Activated CD8-positive, alpha-beta memory T cell treated with anti-CD3 and anti-CD28 coated beads for 36 hours (primary cell): Measurements from ENCODE around the gene AMZ2. TPM values are rescaled to one million over a fixed set of nuclear protein-coding genes. Genes with fewer than 3 reads are reported as not detected.

Source experiments
- CTCF ChIA-PET: fragments of 350-600 bp; sonication (Branson Sonifier 250); formaldehyde crosslinking; loops from one replicate; lab custom pipeline; 2021; ENCODE audit warnings: antibody characterized with exemption; lab: Charles Lee
- POLR2A ChIA-PET: fragments of 350-600 bp; sonication (Branson Sonifier 250); formaldehyde crosslinking; loops from one replicate; lab custom pipeline; 2021; ENCODE audit warnings: antibody characterized with exemption; lab: Charles Lee
- total RNA-seq, 2 experiments: library from RNA; stranded (reverse); gene quantifications; one replicate each; pipeline ENCODE4 v1.2.3, GENCODE V29; 2021

Gene AMZ2
- total RNA-seq, 2 experiments from 2014 or later: 118 to 121 TPM

GRCh38 chr17:68294196-68294555 is 46.3 kb downstream of the AMZ2 start:
- POLR2A ChIA-PET: interaction anchor here (1.2 kb wide), 1 partner anchor 46 kb away, joined by 3 read pairs; the partner anchor contains the start of gene AMZ2
- CTCF ChIA-PET: interaction anchor here (1.0 kb wide), 1 partner anchor 142 kb away, joined by 3 read pairs; no protein-coding TSS in a partner anchor

- ChIA-PET CTCF (interaction anchor here (1.0 kb wide), 1 partner anchor 141 kb away, joined by 3 read pairs; no protein-coding TSS in a partner anchor), POLR2A (interaction anchor here (1.2 kb wide), 1 partner anchor 47 kb away, joined by 3 read pairs; the partner anchor contains the start of gene AMZ2)
These were observed 46.8 kb downstream of the AMZ2 start for GRCh38 chr17:68294617-68295016.

GRCh38 chr17:68295086-68295485 is 47.2 kb downstream of the AMZ2 start:
- POLR2A ChIA-PET: no interaction called here
- CTCF ChIA-PET: no interaction called here

DNA sequence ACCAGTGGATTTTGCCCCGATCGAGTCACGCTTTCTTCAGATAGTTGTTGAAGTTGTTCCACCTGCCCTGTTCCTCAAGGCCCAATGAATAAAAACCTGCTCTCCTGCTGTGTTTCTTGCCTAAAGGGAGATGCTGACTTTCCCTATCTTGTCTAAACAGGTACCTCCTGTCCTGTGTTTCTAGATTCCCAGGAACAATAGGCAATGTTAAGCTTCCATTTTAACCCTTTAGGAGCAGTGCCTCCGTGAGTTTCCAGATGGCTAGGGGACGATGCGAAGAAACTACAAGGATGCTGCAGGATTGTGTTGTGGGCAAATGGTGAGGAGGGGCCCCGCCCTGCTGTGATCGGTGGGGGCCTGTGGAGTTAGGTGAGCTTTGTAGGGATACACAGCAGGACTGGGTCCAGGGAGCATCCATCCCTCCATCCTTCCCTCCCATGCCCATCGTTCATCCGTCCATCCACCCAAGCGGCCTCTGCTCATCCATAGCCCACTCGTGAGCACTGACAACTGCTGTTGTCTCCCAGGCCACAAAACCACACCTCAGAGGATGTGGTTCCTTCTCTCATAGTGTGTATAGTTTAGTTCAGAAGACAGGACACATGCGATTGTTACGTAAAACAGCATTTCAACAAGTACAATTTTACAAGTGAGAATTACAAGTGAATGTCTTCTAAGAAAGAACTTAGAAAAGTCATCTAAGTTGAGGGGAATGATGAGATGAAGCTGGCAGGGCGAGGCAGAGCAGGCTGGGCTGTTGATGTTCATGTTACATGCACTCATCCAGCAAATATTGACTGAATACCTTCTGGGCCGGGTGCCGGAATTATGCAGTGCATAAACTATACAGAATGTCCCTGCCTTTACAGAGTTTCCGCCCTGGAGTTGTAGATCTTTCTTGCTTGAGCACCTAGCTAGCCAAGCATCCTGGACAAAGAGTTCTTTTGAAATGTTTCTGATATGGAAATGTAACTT is 48.7 kb downstream of the AMZ2 start:
- POLR2A ChIA-PET: interaction anchor here (1.2 kb wide), 1 partner anchor 59 kb away, joined by 3 read pairs; no protein-coding TSS in a partner anchor

GRCh38 chr17:68297195-68297594 is 49.4 kb downstream of the AMZ2 start:
- POLR2A ChIA-PET: interaction anchor here (1.2 kb wide), 1 partner anchor 58 kb away, joined by 3 read pairs; no protein-coding TSS in a partner anchor
- CTCF ChIA-PET: interaction anchor here (1.0 kb wide), 1 partner anchor 102 kb away, joined by 3 read pairs; no protein-coding TSS in a partner anchor

More for the DNA sequence above, 48.7 kb downstream of the AMZ2 start:
- CTCF ChIA-PET: interaction anchor here (1.0 kb wide), 1 partner anchor 103 kb away, joined by 3 read pairs; no protein-coding TSS in a partner anchor

DNA sequence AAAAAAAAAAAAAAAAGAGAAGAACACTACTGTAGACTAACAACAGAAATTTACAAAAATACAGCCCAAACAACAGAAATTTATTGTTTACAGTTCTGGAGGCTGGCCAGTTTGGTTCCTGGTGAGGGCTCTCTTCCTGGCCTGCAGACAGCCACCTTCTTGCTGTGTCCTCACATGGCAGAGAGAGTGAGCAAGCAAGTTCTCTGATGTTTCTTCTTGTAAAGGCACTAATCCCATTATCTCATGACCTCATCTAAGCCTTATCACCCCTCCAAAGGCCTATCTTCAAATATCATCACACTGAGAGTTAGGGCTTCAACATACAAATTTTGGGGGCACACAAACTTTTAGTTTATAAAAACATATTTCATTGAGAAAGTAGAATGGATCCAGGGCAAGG is 50.8 kb downstream of the AMZ2 start:
- POLR2A ChIA-PET: no interaction called here

DNA sequence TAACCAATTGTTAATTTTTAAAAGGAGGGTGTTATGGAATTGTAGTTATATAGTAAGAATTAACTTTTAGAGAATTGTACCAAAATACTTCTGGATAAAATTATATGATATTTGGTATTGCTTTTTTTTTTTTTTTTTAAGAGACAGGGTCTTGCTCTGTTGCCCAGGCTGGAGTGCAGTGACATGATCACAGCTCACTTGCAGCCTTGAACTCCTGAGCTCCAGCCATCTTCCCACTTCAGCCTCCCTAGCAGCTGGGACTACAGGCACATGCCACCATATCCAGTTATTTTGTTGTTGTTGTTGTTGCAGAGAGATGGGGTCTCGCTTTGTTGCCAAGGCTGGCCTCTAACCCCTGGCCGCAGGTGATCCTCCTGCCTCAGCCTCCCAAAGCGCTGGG is 52.0 kb downstream of the AMZ2 start:
- POLR2A ChIA-PET: no interaction called here
- CTCF ChIA-PET: interaction anchor here (0.9 kb wide), 1 partner anchor 99 kb away, joined by 3 read pairs; no protein-coding TSS in a partner anchor

More for the DNA sequence above, 50.8 kb downstream of the AMZ2 start:
- CTCF ChIA-PET: interaction anchor here (0.7 kb wide), 2 partner anchors 41 to 43 kb away, joined by 3 read pairs; no protein-coding TSS in a partner anchor

DNA sequence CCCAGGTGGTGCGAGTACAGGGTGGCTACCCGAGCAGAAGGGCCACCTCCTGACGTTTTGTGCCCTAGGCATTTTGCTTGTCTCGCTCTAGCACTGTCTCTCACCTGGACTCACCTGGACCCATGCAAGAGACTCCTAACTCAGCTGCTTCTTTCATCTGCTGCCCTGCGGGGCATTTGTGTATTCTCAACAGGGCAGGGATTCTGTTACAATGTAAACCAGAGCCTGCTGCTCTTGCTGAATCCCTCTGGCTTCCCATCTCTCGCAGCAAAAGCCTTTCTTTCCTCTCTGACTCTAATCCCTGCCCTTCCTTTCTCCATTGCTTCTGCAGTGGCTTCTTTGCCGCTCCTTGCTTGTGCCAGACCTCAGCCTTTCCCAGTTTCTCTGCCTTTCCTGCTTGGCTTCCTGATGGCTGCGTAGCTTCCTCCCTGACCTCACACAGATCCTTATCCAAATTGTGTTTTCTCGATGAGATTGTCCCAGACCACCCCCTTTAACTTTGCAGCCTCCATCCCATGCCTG is 53.7 kb downstream of the AMZ2 start:
- ChIA-PET CTCF (no interaction called here), POLR2A (interaction anchor here (0.6 kb wide), 1 partner anchor 662 kb away, joined by 5 read pairs; no protein-coding TSS in a partner anchor)

DNA sequence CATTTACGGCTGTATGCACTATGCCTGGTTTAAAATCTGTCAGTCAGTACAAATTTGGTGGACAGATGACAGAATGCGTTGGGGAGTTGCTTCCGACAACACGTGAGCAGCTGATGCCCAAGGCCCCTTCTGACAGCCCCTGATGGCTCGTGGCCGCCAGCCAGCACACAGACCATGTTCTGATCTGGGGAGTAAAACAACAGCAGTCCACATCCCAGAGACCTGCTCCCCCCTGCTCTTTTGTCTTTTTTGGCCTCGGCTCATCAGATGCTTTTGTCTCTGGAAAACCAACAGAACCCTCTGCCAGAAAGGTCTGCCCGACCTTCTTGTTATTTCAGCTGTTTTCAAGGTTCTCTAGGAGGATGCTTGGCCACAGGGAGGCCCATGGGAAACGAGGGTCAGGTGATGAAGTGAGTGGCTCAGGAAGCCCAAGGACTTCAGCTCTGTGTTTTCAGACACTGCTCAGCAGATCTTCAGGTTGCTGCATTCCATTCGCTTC is 54.3 kb downstream of the AMZ2 start:
- ChIA-PET CTCF (no interaction called here), POLR2A (no interaction called here)

DNA sequence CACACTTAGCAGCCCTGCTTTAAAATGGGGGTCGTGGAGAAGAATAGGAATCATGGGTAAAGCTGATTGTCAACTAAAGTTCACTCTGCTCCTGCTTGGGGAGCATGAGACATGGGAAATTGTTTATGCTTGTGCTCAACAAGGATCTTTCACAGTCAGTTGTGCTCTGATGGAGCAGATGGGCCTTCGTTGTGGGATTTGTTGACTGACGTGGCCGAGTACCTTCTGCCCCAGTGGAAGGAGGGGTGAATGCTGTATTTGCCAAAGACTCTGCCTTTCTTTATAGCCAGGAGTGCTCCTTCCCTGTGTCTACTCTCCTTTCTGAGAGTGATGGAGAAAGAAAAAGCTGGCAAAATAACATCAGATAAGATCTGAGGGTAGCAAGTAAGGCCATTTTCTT is 54.8 kb downstream of the AMZ2 start:
- ChIA-PET CTCF (no interaction called here), POLR2A (no interaction called here)

DNA sequence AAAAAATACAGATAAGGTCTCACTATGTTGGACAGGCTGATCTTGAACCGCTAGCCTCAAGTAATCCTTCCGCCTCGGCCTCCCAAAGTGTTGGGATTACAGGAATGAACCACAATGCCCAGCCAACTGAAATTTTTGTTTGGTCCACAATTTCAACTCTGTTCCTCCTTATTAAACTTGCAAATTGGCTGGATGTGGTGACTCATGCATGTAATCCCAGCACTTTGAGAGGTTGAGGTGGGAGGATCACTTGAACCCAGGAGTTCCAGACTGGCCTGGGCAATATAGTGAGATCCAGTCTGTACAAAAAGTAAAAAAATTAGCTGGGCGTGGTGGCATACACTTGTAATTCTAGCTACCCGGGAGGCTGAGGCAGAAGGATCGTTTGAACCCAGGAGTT is 56.9 kb downstream of the AMZ2 start:
- ChIA-PET CTCF (no interaction called here), POLR2A (no interaction called here)

DNA sequence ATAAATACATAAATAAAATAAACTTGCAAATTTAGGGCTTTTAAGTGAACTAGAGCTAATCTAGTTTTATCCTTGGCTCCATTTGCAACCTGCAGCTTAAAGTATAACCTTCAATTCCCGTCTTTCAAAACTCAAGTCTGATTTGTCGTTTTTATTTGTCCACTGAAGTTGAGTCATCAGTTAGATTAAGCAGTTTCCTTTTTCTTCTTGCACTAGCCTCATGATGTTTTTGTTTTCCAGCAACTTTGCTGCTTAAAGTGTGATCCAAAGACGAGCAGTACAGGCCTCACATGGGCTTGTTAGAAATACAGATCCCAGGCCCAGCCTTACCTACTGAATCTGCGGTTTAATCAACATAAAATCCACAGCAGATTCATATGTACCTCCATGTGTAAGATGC is 57.3 kb downstream of the AMZ2 start:
- ChIA-PET POLR2A (no interaction called here), CTCF (no interaction called here)

Other genes with a start within 250 kb of the AMZ2 start
- gene KPNA2, start 212.3 kb upstream of the AMZ2 start, total RNA-seq: 100 to 1,000 TPM; 233 to 237 TPM
- gene SLC16A6, start 43.1 kb downstream of the AMZ2 start, total RNA-seq: 1 to 10 TPM; 8.0 to 8.1 TPM
- 1 to 10 TPM; 8.3 to 9.9 TPM for gene ARSG, start 43.5 kb downstream of the AMZ2 start, total RNA-seq
- 10 to 100 TPM; 12.0 to 14.3 TPM for gene WIPI1, start 209.5 kb downstream of the AMZ2 start, total RNA-seq